HG03159 (cell line): Measurements from ENCODE around the gene TNFRSF12A.

Experiments used
- ATAC-seq: cut with Tn5 transposase; IDR thresholded peaks from one replicate; pipeline ENCODE4 v1.9.1; 2021; ENCODE audit warnings: mild to moderate bottlenecking, moderate library complexity; ENCODE audit not compliant: unreplicated experiment

Gene TNFRSF12A

DNA sequence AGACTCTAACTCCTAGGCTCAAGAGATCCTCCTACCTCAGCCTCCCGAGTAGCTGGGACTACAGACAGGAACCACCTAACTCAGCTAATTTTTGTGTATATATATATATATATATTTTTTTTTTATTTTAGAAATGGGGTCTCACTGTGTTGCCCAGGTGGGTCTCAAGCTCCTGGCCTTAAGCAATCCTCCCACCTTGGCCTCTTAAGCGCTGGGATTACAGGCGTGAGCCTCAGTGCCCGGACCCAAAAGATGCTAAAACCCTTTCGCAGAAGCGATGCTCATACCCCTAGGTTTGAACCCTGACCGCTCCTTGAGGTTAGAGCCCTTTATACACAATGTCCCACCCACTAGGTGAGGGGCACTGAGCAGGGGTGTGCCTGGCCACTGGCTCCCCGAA is 9.7 kb upstream of the TNFRSF12A start:
- ATAC-seq: no peak

DNA sequence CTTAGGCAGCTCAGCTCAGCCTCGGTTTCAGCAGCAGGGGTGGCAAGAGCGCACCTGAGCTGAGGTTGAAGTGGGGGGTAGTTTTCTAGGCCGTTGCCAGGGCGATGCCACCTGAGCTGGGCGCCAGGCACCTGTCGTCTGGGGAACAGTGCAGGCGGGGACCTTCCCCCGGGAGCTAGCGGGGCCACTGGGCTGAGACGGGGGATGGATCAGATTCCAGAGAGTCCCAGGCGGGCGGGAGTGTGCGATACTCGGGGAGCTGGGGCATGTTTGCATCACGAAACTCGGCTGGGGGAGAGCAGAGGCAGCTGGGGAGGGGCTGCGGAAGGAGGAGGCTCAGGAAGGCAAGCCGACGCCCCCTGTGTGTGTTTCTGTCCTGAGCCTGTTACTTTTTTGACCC is 7.9 kb upstream of the TNFRSF12A start:
- no peak for ATAC-seq

DNA sequence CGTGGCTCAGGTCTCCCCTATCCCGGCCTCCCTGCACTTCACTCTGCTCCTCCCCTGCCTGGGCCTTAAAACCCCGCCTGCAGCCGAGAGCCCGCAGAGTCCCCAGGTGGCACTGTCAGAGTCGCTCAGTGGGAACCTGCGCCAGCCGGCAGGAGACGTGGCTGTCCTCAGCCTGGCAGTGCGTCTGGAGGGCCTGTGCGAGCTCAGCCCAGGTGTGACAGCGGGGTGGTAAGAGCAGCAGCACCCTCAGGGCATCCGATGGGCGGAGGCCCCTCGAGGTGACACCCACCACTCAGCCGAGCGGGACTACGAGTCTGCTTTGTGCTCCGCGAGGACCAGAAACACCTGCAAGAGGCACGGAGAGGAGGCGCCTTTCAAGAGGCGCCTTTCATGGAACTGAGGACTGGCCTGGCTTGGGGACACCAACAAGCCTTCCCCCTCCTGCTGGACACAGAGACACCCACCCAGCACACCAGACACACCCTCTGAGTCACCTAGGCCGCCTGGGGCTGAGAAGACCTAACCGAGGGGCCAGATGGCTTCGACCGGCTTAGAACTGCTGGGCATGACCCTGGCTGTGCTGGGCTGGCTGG is 7.2 kb upstream of the TNFRSF12A start, which contains the start of gene CLDN9:
CLDN9 (plus strand) TSS at position 96 of the 593 bp plus-strand sequence; CDS start at position 536, 440 bp downstream.
- no peak for ATAC-seq

- no peak for ATAC-seq
Measured at GRCh38 chr16:3013491-3013951, 6.6 kb upstream of the TNFRSF12A start.

- ATAC-seq: no peak
Measured at GRCh38 chr16:3013998-3014690, 6.0 kb upstream of the TNFRSF12A start.

DNA sequence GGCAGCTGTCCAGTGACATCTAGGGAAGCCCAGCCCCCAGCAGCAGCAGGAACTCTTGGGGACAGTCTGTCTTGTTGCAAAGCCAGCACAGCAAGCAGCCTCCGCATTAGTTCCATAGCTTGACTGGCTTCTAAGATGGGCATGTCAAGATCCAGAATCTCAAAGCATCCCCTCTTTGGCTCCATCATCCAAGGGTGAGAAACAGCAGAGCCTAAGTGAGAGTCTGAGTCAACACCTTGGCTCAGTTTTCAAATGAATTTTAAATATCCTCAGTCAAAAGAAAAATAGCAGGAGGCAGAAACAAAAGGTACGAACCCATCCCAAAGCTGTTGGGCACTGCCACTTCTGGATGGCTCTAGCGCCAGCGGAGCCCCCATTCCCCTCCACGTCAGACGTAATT is 5.2 kb upstream of the TNFRSF12A start:
- no peak for ATAC-seq

DNA sequence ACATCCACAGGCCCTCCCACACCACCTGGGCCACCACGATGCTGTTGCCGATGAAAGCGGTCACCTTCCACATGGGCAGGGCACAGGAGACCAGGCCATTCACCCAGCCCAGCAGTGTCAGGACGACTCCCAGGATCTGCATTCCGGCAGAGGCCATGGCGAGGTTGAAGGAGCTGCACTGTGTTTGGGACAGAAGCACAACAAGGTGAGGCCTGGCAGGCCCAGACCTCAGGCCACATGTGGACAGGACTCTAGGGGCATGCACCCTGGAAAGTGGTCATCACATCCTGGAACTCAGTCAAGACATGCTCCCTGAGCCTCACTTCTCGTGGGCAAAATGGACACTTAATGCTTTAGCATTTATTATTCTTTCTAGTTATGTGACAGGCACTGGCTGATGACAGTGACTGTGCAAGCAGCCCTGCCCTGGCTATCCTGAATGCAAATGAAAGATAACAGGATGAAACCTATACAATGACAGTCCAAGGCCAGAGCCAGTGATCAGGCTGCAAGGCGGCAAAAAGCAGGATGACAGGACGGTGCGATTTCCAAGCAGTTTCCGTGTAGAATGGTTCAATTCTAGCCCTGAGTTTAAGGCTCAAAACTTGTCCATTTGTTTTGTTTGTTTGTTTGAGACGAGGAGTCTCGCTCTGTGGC is 4.2 kb upstream of the TNFRSF12A start:
- no peak for ATAC-seq

DNA sequence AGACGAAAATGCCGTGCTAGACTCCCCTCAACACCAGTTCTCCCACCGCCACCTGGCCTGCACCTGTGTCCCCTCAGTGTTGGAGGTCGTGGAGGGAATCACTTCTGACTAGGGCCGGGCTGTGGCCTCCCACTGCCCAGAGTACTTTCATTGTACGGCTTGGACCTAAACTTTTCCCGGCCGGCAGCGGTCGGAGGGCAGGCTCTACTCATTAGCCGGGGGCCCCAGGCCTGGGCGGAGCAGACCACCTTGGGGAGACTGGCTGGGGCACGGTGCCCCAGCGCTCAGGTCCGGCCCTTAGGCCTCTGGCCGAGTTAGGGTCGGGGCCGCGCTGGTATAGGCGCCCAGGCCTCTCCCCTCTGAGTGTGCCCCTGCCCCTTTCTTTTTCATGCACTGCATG is 2.8 kb upstream of the TNFRSF12A start:
- ATAC-seq: no peak

- no peak for ATAC-seq
Measured at GRCh38 chr16:3017794-3018506, 2.2 kb upstream of the TNFRSF12A start, which contains the start of gene CLDN6. Gene CLDN6, minus strand, starts transcription at chr16:3018183. Its CDS starts 2,162 bp downstream, at chr16:3016021.

- no peak for ATAC-seq
Measured at GRCh38 chr16:3019594-3020246, 448 bp upstream of the TNFRSF12A start.

- no peak for ATAC-seq
Measured at GRCh38 chr16:3020604-3021448, 658 bp downstream of the TNFRSF12A start.

DNA sequence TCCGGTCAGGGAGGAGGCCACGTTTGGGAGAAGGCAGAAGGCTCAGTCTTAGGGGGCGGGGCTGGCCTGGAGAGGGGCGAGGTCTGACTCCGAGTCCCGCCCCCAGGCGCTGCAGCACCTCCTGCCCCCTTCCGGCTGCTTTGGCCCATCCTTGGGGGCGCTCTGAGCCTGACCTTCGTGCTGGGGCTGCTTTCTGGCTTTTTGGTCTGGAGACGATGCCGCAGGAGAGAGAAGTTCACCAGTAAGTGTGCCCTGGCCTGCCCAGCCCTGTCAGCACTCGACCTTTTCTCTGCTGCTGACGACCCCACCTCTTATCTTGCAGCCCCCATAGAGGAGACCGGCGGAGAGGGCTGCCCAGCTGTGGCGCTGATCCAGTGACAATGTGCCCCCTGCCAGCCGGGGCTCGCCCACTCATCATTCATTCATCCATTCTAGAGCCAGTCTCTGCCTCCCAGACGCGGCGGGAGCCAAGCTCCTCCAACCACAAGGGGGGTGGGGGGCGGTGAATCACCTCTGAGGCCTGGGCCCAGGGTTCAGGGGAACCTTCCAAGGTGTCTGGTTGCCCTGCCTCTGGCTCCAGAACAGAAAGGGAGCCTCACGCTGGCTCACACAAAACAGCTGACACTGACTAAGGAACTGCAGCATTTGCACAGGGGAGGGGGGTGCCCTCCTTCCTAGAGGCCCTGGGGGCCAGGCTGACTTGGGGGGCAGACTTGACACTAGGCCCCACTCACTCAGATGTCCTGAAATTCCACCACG is 1.5 kb downstream of the TNFRSF12A start:
- no peak for ATAC-seq

- ATAC-seq: no peak
Measured at GRCh38 chr16:3022208-3022683, 2.1 kb downstream of the TNFRSF12A start.

DNA sequence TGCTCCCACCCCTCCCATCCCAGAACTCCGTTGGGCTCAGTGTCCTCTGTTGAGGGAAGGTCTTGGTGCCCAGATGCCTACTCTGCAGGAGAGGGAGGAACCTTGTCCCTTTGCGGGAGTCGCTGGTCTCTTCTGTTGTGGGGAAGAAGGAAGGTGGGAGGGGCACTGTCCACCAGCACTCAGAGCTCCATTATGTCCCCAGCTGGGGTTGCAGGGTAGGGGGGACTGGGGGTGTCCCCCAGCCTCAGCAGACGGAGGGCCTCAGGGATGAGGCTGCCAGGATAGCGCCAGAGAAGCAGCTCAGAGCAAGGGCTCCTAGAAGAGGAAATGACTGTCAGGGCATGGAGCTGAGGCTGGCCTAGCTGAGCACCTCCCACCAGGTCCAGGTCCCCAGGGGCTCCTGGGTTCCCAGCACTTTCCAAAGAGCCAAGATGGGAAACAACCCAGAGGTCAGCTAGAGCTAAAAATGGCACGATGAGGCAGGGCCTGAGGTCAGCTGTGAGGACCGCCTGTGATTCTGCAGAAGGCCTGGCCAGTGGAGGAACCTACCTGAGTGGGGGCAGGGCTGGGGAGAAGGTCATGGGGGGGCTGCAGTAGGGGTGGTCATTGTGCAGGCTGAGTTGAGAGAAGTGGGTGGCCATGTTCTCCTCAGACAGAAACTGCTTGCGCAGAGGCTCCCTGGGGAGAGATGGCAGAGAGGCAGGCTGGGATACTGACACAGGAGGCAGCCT is 2.7 kb downstream of the TNFRSF12A start:
- no peak for ATAC-seq

- no peak for ATAC-seq
Measured at GRCh38 chr16:3023415-3023668, 3.2 kb downstream of the TNFRSF12A start.

GRCh38 chr16:3023669-3024478 is 3.7 kb downstream of the TNFRSF12A start, which contains the start of the genes HCFC1R1 and THOC6:
Gene HCFC1R1, minus strand, starts transcription at chr16:3023942. Its CDS starts 1 bp downstream, at chr16:3023941.
Gene THOC6, plus strand, starts transcription at chr16:3024035. Its CDS starts 292 bp downstream, at chr16:3024327.
- peak; percentile 75 for ATAC-seq
